ENCODE measurements around the gene GRIA4.

GRIA4 gene

DNA sequence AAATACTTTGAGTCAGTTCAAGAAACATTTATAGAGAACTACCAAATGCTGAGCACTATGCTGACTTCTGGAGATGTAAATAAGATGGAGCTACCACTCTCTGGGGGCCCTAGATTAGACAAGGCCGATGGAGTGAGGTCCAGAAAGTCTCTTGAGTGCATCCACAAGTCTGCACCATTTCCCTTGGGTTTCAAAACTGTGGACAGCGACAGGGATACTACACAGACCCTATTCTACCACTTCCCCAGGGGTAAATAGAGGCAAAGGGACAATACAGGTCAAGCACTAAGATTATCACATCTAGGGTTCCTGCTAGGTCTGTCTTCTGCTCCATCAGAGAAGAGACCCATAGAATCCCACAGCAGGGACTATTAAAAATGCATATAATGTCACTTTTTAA, 183.2 kb downstream of the GRIA4 start:
- DNase-seq, result no peak

DNA sequence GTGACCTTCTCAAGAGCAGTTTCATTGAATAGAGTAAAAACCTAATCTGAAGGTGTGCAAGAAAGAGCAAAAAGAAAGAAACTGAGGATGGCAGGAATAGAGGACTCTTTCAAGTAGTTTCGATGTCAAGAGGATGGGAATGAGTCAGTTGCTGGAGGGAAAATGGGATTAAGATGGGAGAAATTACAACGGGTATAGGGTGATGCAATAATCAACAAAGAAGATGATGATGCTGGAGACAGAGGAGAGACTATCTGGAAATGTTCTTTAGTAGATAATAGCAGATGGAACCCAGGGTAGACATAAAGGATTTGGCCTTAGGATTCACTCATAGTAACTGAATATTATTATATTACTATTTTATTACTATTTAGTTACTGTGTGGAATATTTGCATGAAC, 189.4 kb downstream of the GRIA4 start:
- DNase-seq, result no peak

DNA sequence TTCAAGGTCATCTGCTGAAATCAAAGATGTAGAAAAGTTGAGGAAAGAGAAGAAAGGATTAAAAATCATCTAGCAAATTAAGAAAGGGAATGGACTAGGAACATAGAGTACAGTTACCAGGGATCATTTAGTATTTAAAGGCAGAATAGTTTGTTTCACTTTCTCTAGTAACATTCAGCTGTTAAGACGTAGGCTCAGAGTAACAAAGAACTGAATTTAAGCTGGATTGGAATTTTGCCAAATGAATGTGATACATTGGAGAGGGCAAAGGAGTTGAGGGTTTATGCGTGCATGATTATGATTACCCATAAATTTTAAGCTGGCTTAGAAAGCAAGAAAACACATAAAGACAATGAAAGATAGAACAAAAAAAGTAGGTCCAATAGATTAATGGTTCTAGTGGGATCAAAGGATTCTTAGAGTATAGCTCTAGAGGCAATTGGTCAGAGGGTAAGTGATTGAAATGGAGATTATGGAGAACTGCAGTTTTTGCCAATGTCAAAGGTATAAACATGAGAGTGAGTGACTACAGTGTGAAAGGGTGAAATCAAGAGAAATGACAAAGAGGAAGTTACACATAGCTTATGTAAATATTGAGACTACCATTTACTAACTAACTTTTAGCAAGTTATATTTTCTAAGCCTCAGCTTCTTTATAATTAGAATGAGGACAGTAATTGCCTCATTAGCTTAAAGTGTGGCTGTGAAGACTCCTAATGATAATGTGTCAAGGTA, 190.0 kb downstream of the GRIA4 start:
- no peak for DNase-seq

DNA sequence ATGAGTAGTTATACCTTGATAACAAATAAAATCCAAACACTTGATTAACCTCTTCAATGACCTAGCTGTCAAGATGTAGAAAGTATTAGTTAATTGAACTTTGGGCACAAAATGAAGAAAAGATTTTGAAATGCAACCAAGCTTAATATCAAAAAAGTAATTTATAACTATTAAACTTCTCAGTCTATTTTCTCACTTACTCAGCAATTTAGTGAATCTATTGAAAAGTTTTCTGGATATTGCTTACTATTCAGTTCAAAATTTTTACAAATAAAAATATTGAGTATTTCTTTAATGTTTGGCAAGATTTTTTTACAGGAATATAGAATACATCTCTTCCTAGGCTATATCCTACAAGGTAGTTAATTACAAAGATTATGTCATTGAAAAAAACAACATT, 192.5 kb downstream of the GRIA4 start:
- DNase-seq, result no peak

DNA sequence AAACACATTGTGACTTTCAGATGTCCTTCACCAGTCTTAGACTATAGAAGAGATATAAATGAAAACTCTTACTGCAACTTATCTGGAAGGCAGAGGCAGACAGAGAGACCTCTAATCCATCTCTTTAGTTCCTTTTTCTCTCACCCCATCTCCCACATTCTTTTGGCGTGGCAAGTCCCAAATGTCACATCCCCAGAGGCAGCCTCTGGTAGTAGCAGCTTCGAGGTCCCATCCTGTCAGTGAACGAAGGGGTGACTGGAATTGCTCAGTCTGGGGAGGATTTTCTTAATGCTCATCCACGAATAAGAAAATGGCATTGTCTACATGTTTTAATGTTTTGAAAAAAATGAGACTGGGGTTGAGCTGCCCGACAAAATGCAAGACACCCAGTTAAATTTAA, 201.4 kb downstream of the GRIA4 start:
- no peak for DNase-seq

DNA sequence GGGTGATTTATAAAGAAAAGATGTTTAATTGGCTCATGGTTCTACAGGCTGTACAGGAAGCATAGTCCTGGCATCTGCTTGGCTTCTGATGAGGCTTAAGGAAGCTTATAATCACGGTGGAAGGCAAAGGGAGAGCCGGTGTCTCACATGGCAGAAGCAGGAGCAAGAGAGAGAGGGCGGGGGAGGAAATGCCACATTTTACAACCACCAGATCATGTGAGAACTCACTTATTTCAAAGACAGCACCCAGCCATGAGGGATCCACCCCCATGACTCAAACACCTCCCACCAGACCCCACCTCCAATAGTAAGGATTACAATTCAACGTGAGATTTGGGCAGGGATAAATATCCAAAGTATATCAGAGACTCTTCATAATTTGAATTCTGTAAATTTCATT, 211.5 kb downstream of the GRIA4 start:
- no peak for DNase-seq

DNA sequence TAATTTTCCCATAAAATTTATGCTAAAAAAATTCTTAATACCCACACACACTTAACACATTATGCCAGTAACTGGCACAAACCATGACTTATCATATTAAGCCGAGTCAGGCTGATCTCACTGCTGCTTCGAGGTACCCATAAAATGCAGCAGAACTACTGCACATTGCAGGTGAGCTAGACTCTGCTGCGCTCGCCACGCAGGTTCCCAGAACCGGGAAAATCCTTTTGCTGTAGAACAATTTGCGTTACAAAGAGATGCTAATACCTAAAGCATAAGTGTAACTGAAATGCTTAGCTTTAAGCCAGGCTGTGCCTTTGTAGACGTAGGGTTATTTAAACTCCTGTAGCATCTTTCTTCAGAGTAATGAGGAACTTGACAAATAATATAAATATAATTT, 211.9 kb downstream of the GRIA4 start:
- no peak for DNase-seq

DNA sequence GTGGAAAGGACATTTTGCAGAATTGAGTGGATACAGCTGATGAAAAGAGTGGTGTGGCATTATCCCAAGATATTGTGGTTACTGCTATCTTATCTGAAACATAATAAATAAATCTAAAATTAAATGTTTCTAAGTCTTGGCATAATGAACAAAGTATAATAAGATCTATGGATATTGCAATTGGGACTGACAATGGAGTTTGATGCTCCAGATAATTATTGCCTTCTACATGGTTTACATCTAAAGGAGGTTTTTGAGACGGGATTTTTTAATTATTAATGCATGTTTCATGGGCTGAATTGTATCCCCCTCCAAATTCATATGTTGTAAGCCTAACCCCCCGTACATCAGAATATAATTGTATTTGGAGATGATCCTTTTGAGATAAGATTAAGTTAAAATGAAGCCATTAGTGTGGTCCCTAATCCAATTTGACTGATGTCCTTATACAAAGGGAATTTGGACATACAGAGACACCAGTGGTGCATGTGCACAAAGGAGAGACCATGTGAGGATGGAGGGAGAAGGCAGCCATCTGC, 213.7 kb downstream of the GRIA4 start:
- no peak for DNase-seq

DNA sequence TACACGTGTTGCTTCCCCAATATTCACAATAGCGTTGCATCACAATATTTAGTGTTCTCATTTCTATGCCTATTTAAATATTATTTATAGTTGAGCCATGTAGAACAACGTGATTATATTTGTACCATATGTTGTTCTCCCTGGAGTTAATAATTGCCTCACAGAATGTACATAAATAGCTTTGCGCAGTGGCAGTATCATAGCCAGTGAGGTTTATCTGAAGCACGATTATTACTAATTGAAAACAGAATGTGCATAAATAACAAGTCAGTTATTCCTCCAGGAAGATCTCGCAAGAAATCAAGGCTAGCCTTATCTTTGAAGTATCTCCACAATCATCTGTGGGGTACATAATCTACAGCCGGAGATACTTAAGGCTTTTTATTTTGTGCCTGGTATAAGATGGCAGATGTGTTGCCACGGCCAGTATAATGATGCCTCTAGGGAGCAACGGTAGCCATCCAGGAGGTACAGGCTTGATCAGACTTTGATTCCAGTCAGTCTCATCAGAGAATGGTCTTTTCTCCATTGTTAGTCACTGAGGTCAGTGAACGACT, 214.7 kb downstream of the GRIA4 start:
- DNase-seq, result no peak

DNA sequence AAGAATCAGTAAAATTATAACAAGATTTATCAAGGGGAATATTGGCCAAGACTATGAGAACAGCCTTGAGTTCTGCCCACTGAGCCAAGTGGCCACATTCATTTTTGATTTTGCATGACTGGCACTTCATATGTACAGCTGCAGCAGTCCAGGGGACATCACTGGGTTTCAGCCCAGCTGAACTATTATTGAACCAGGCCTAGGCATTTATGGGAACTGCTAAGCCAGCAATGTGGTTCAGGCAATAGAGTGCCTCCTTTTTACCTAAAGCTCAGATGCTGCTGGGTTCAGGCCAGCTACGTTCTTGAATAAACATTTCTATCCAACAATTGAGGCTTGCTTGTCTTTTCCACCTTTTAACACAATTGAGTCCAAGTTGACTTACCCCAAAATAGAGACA, 215.3 kb downstream of the GRIA4 start:
- no peak for DNase-seq

DNA sequence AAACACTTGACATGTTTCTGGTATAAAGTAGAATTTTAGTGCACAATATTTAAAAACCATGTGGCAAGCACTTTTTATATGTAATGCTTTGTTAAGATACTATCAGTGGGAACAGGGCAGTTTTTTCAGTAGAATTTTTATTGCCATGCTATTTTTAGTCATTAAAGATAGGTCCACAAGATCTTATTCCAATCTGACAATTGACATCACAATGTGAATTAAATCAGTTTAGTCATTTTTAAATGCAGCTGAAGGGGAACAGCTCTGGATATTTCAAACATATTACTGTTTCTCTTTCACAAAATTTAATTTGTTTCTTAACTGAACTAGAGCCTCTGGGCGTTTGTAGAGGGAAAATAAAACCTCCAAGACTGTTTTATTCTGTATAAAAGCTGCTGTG, 218.0 kb downstream of the GRIA4 start:
- DNase-seq, result no peak

DNA sequence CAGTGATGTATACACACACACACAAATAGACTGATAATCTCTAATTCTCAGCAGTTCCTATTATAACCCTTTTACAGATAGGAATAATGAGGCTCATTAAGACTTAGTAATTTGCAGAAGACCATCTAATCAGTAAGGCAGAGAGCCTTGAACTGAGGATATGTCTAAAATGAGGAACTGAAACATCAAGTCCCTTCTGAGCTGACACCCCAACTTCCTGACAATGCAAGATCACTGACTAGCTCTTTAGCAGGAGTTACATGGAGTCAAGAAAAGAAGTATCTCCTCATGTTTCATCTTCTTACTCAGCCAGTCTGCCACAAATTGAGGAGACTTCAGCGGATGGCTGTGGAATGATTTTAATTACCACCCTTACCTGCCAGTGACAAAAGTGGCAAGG, 219.2 kb downstream of the GRIA4 start:
- no peak for DNase-seq

DNA sequence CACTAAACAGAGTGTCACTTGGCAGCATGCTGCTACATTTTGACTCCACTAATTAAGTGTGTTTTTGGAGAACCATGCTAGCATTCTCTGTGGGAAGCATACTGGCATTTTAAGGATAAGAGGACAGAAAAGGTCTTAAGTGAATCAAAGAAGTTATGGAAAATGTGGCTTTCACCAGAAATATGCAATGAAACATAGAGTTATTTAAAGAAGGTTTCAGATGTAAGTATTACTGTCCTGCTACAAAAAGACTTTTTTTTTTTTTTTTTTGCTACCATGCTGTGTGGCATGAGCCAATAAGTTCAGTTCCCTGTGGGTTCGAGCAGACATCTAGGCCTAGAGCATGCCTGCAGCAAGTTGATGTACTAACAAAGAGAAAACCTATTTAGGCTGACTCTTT, 224.6 kb downstream of the GRIA4 start:
- no peak for DNase-seq

DNA sequence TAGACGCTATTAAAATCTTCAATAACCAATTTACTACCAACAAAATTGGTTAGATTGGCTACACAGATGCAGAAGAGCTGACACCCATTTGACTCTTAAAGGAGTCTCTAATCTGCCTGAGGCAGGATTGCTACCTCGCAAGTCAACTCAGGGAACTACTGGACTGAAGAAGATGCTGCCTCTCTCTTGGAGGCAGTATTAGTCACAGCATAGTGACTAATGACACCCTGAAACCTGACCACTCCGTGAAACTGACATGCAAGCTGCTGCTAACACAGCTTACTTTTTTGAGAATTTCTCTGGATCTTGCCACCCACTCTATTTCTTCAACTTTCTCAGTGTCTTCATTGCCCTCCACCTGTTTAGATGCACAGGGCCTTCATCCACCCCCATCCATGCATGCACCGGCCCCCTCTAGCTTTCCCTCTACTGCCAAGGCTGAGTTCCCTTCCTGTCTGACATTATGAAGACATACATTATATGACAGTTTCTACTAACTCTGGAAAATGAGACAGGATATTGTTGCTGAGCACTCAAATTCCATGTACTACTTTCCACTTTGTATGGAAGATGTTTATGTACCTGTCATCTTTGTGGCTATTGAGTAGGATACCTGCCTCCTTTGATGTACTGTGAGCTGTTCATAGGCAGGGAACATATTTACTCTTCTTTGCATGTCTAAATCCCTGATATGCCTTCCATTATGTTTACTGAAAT, 229.0 kb downstream of the GRIA4 start:
- DNase-seq, result no peak

DNA sequence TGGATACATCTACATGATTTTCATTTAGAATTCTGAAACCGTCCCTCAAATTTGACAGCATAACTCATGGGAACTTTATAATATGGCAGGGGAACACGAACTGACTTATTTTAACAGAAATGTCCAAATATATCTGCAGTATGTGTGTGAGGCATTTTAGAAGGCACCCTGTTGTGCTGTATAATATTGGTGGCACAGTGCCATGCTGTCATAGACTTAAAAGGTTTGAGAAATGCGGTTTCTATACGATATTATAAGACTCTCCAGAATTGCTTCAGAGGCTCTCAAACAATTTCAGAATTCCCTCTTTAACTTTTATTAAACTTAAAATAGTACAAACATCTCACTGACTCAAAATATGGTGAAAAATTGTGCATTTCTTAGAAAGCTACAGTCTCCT, 230.5 kb downstream of the GRIA4 start:
- DNase-seq, result no peak

DNA sequence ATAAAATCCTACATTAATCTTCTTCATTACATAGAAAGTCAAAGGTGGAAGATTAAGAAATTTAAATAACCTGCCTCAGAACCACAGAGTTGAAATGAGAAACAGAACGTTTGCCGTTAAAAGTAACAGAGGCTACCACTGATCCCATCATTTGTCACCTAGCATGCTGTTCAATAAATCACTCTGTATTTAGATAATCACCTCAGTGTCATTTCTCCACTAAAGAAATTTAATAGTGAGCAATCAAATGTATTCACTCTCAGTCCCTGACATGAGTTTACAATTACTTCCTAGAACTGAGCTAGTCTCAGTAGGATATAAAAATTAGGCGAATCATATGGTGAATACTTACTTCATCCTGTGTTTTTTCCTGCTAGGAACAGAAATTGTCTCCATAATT, 242.5 kb downstream of the GRIA4 start:
- DNase-seq, result no peak

DNA sequence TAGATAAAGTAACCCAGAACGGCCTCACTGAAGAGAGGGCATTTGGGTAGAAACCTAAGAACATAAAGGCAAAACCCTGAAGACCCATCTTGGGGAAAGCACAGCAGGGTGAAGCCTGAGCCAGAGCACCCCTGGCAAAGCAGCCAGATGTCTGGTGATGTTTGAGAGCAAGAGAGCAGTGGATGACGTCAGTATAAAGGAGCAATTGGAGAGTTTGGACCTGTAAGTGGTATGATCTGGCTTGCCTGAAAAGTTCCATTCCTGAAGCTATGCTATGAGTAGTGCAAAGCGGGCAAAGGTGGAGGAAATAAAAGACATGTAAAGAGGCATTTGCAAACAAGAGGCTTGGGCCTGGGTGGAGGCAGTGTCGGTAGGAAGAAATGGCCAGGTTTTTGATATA, 244.4 kb downstream of the GRIA4 start:
- no peak for DNase-seq

DNA sequence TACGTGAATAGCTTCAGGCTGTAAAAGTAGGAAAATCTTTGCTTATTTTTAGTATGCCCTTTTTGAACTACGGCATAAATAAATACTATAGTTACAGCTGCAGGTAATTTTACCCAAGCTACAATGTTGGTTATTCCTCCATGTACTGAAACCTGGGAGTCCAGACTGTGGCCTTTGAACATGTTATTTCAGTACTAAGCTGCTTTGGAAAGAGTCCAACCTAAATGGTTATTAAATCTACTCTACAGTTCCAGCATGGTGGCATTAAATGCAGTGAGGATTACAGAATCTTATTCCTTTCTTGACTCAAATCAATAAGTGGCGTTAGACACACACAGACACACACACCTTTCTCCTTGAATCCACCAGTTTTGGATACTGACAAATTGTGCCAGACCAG, 247.1 kb downstream of the GRIA4 start:
- DNase-seq, result no peak

DNA sequence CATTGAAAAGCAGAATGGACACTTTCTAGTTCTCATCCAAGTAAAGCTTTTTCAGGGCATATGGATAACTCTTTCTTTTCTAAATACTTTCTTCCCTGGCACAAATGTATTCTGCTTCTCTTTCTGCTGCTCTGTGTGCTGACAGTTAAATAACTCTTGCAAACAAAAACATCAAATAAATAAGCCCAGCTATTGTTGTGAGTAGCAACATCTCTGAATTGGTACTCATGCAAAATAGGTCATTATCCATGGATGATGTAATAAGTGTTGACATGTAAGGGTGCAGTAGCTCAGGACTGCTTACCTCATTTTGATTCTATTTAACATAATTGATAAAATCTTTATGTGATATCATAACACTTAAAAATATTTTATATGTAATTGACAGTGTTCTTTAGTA, 247.9 kb downstream of the GRIA4 start:
- no peak for DNase-seq

DNA sequence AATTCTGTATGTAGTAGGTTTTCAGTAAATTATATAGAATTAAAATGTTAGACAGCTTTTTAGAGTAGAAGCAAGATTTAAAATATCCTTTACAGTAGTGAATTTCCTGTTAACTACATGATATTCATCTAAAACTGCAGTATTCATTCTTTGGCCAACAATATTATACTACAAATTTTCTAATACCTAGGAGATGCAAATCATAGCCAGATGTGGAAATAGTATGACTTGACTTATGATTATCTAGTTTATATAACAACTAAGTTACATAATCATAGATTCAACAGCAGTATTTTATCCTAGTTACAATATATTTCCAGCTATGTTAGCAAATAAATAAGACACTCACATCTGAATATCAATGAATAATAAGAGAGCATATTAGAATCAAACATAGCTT, 249.0 kb downstream of the GRIA4 start:
- DNase-seq, result no peak

DNA sequence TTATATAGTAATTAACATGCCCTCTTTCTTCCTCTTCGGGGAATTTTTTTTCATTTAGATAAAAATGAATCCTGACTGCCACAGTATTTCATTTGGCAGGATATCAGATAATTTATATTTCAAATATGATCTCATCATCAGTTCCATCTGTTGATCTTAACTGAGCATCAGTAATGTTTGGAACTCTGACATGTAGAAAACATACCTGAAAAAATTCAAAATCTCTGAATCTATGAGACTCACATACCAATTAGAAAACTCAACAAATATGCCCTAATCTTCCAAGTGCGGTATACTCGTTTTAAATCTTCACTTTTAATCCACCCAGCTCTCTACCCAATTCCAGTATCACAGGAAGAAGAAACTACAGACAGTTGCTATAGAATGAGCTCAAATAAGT, 250.2 kb downstream of the GRIA4 start:
- no peak for DNase-seq

DNA sequence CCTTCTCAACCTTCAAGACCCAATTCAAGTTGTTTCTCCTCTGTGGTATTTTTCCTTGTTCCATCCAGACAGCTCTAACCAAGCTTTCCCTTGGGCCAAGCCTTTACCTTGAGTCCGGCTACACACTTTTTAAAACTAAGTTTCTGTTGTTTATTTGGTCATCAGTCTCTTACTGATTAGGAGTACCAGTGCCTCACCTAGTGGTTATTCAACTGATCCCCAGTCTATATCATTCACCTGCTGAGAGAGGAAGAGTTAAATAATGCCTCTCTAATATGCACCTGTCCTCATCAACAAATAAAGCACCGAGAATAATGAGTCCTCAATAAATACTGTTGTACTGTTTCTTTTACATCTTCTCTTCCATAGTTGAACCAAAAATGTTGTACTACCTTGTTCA, 251.4 kb downstream of the GRIA4 start:
- no peak for DNase-seq

DNA sequence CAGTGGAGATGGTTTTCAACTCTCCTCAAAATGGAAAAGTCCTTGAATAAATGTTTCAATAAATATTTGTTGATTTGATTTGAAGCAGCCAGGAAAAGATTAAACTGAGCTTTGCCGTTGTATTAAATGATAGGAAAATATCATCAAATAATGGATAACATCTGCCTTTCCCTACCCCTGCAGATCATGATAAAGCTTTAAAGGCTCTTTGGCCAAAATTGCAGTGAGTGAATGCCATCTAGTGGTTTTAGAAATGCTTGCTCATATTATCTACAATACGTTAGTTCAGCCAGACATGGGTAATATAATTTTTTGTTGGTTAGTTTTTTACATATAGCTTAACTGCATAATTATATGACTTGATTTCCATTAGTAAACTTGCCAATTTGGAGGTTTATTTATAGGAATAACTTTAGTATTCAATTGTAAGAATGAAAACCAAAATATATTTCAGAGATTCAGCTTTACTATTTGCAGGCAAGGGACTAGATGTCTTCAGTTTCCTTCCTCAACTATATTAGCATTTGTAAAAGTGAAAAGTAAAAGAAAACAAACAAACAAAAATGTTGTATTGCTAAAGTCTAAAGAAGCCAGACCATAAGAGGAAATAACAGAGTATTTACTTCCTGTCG, 253.0 kb downstream of the GRIA4 start:
- DNase-seq, result no peak

DNA sequence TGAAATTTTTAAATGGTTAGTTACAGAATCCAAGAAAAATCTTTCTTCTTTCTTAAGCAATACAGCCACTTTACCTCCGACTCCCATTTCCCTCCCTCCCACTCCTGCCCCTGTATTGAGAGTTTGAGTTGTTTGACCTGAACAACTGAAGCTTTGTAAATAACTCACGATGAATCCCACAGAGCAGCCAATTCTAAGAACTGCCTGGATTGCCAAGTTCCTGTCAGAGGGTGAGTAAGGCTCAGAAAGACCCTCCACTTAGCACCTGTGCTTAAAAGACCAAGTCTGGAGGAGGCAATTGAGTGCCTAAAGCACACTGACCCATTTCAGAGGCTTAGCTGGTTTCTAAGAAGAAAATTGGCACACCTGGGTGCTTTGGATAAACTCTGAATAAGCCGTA, 253.7 kb downstream of the GRIA4 start:
- DNase-seq, result no peak

Measured in activated CD8-positive, alpha-beta memory T cell treated with anti-CD3 and anti-CD28 coated beads, Interleukin-2, amount 50 U/mL, for 48 hours (primary cell).